PC-9 (cell line): ENCODE measurements around the gene HNRNPA0.

Experiments used
- CTCF ChIP-seq: fragments of 200-600 bp; sonication (generic); conservative IDR thresholded peaks from 2 replicates; pipeline ENCODE4 v1.6.1; 2017; ENCODE audit warnings: mixed run types, antibody characterized with exemption, mild to moderate bottlenecking, moderate library complexity
- EZH2 ChIP-seq: fragments of 200-600 bp; sonication (generic); IDR thresholded peaks from 2 replicates; pipeline ENCODE4 v1.8.0; 2017; ENCODE audit warnings: antibody characterized with exemption, low read depth

GRCh38 chr5:137696481-137696880, 57.7 kb downstream of the HNRNPA0 start:
- no peak for TF ChIP-seq EZH2
- TF ChIP-seq CTCF: no peak
